Measurements from ENCODE around the gene LARGE1.

Gene LARGE1

DNA sequence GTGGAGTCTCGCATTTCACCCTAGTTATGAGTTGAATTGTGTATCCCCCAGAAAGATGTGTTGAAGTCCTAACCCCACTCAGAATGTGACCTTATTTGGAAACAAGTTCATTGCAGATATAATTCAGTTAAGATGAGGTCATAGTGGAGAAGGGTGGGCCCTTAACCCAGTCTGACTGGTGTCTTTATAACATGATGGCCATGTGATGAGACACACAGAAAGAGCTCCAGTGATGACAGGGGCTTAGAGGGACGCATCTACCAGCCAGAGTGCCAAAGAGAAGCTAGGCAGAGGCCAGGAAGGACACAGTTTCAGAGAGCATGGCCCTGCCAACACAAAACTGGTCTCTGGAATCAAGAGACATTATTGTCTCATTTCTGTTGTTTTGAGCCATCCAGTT lies 50.3 kb downstream of the LARGE1 start:
- TF ChIP-seq CTCF (IDR thresholded peaks at IDR 0.05; ENCODE audit: low read depth, low read length) = no peak

GRCh38 chr22:33867971-33868370 lies 52.3 kb downstream of the LARGE1 start:
- no peak for TF ChIP-seq CTCF (IDR thresholded peaks at IDR 0.05; ENCODE audit: low read depth, low read length)
- H3K4me3 ChIP-seq (ENCODE audit: low read depth, low read length) = no peak overlapping the region

More for the DNA sequence above, 50.3 kb downstream of the LARGE1 start:
- H3K4me3 ChIP-seq (ENCODE audit: low read depth, low read length) = no peak overlapping the region

GRCh38 chr22:33867118-33867866 lies 53.0 kb downstream of the LARGE1 start:
- 0 out of 2 replicates have a peak overlapping the region, but pooled peaks have one; percentile 14 for H3K4me3 ChIP-seq (ENCODE audit: low read depth, low read length)

DNA sequence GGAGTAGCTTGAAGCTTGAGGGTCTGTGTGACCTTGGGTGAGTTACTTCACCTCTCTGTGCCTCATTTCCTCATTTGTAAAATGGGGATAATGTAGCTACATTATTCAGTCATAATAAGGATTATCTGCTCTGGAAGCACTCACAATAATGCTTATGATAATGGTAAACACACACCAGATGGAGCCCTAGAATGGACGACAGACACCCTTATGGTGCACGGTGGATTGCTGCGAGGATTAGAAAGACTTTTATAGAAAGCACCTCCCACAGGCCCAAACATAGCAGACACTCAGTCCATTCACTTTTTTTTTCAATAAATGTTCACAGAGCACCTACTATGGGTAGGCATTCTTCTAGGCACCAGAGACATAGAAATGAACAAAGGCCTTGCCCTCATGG lies 53.8 kb downstream of the LARGE1 start:
- no peak for TF ChIP-seq CTCF (IDR thresholded peaks at IDR 0.05; ENCODE audit: low read depth, low read length)
- H3K4me3 ChIP-seq (ENCODE audit: low read depth, low read length) = no peak overlapping the region

More at GRCh38 chr22:33867118-33867866, 53.0 kb downstream of the LARGE1 start:
- TF ChIP-seq CTCF (IDR thresholded peaks at IDR 0.05; ENCODE audit: low read depth, low read length) = no peak

- no peak for TF ChIP-seq CTCF (IDR thresholded peaks at IDR 0.05; ENCODE audit: low read depth, low read length)
- H3K4me3 ChIP-seq (ENCODE audit: low read depth, low read length) = no peak overlapping the region
These were observed 54.3 kb downstream of the LARGE1 start for GRCh38 chr22:33865996-33866395.

GRCh38 chr22:33865248-33865647 lies 55.0 kb downstream of the LARGE1 start:
- no peak overlapping the region for H3K4me3 ChIP-seq (ENCODE audit: low read depth, low read length)
- TF ChIP-seq CTCF (IDR thresholded peaks at IDR 0.05; ENCODE audit: low read depth, low read length) = no peak

GRCh38 chr22:33864723-33865130 lies 55.5 kb downstream of the LARGE1 start:
- no peak for TF ChIP-seq CTCF (IDR thresholded peaks at IDR 0.05; ENCODE audit: low read depth, low read length)

More at GRCh38 chr22:33864723-33865130, 55.5 kb downstream of the LARGE1 start:
- H3K4me3 ChIP-seq (ENCODE audit: low read depth, low read length) = no peak overlapping the region
